Fibroblast of lung (primary cell): ENCODE data around the gene TAP1.

Experiments used
- EZH2 ChIP-seq: IDR thresholded peaks from 2 replicates; pipeline ENCODE4 v1.5.1; 2012; ENCODE audit warnings: low read length, control low read depth, mild to moderate bottlenecking; ENCODE audit errors: missing control alignments
- TF ChIP-seq, protein P1 (sequence below), 2 donors: IDR thresholded peaks in 1 of 2; conservative IDR thresholded peaks in 1 of 2; 1 replicate in 1 of 2; 2 replicates in 1 of 2; pipeline ENCODE4 v1.5.1; 2011 to 2012; ENCODE audit warnings: low read length in 2 of 2, control low read depth in 1 of 2, inconsistent platforms in 1 of 2, low read depth in 1 of 2, mild to moderate bottlenecking in 1 of 2

DNA sequence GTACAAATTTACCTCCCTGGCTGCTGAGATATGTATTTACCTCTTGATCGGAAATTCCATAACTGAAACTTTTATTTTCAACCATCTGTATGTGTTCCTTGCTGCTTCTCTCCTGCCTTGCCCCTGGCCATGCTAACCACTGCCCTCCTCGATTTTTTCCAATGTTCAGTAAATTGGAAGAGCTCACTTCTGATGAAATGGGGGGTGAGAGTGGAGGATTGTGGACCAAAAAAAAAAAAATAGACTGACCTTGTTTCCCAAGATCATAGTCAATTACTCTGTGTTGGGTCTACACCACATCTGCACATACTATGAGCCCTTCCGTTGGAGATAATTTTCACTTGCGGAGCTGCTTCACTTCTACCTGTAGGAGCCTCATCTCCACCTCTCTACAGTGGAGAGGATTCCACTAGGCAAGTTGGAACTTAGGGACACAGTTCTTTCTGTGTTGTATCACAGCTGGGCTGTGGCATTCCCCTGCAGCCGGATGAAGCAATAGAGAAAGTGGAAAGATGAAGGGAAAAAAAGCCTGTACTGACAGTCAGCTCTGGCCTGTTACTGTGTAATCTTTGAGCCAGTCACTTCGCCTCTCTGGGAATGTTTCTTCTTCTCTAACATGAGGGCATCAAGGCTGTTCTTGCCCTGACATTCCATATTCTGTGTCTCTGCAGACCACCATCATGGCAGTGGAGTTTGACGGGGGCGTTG is 2.1 kb upstream of the TAP1 start:
- TF ChIP-seq, protein P1, sequence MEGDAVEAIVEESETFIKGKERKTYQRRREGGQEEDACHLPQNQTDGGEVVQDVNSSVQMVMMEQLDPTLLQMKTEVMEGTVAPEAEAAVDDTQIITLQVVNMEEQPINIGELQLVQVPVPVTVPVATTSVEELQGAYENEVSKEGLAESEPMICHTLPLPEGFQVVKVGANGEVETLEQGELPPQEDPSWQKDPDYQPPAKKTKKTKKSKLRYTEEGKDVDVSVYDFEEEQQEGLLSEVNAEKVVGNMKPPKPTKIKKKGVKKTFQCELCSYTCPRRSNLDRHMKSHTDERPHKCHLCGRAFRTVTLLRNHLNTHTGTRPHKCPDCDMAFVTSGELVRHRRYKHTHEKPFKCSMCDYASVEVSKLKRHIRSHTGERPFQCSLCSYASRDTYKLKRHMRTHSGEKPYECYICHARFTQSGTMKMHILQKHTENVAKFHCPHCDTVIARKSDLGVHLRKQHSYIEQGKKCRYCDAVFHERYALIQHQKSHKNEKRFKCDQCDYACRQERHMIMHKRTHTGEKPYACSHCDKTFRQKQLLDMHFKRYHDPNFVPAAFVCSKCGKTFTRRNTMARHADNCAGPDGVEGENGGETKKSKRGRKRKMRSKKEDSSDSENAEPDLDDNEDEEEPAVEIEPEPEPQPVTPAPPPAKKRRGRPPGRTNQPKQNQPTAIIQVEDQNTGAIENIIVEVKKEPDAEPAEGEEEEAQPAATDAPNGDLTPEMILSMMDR (conservative IDR thresholded peaks at IDR 0.05 in 1 of 2, IDR thresholded peaks at IDR 0.05 in 1 of 2; ENCODE audit: low read depth in 1 of 2, low read length in 2 of 2), result no peak
- TF ChIP-seq EZH2, result no peak
